ENCODE measurements around the gene GIMAP8.

The GIMAP8 gene

GRCh38 chr7:150465414-150465813 is 15.0 kb downstream of the GIMAP8 start:
- DNase-seq (ENCODE audit: low read depth), result no peak
- H3K4me3 ChIP-seq (ENCODE audit: low read depth, low read length), result no peak overlapping the region
- TF ChIP-seq MAX (IDR thresholded peaks at IDR 0.05; ENCODE audit: low read depth, low read length) (no peak), MYC (IDR thresholded peaks at IDR 0.05; ENCODE audit: low read depth, low read length) (no peak), POLR2A (IDR thresholded peaks at IDR 0.05; ENCODE audit: extremely low read depth, insufficient read length) (no peak)
- TF ChIP-seq, protein P1, sequence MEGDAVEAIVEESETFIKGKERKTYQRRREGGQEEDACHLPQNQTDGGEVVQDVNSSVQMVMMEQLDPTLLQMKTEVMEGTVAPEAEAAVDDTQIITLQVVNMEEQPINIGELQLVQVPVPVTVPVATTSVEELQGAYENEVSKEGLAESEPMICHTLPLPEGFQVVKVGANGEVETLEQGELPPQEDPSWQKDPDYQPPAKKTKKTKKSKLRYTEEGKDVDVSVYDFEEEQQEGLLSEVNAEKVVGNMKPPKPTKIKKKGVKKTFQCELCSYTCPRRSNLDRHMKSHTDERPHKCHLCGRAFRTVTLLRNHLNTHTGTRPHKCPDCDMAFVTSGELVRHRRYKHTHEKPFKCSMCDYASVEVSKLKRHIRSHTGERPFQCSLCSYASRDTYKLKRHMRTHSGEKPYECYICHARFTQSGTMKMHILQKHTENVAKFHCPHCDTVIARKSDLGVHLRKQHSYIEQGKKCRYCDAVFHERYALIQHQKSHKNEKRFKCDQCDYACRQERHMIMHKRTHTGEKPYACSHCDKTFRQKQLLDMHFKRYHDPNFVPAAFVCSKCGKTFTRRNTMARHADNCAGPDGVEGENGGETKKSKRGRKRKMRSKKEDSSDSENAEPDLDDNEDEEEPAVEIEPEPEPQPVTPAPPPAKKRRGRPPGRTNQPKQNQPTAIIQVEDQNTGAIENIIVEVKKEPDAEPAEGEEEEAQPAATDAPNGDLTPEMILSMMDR (IDR thresholded peaks at IDR 0.05; ENCODE audit: low read depth, low read length), result no peak

DNA sequence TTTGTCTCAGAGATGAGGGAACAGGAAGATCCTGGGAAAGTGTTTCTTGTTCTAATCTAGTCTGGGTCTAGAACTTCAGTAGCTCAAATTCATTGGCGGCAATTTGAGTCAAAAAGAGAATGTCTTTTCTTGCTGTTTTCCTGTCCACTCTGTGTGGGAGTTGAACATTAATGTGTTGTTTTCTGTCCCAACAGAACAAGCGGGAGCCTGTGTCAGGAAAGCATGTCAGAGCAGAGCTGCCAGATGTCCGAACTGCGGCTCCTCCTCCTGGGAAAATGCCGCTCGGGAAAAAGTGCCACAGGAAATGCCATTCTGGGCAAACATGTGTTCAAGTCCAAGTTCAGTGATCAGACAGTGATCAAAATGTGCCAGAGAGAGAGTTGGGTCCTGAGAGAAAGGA is 16.0 kb downstream of the GIMAP8 start:
- TF ChIP-seq MYC (IDR thresholded peaks at IDR 0.05; ENCODE audit: low read depth, low read length) (no peak), MAX (IDR thresholded peaks at IDR 0.05; ENCODE audit: low read depth, low read length) (no peak), POLR2A (IDR thresholded peaks at IDR 0.05; ENCODE audit: extremely low read depth, insufficient read length) (no peak)
- TF ChIP-seq, protein P1 (IDR thresholded peaks at IDR 0.05; ENCODE audit: low read depth, low read length), result no peak
- H3K4me3 ChIP-seq (ENCODE audit: low read depth, low read length), result no peak overlapping the region
- no peak for DNase-seq (ENCODE audit: low read depth)

DNA sequence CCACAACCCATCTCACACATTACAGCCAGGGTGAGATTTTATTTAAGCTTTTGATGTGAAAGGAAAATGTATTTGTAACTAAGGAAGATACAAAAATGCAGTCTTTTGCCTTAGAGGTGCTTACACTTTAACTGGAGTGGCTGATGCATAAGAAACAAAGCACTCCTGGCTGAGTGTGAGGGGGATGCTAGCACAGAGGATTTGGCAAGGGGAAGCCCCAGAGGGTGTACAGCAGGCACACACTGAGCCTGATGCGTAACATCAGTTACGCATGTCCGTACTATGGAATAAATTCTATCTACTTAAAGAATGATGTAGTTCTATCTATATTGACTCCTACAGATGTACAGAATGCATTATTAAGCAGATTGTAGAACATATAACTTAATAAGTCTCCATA is 17.8 kb downstream of the GIMAP8 start:
- DNase-seq (ENCODE audit: low read depth), result no peak
- H3K4me3 ChIP-seq (ENCODE audit: low read depth, low read length), result no peak overlapping the region
- TF ChIP-seq MYC (IDR thresholded peaks at IDR 0.05; ENCODE audit: low read depth, low read length), result no peak

DNA sequence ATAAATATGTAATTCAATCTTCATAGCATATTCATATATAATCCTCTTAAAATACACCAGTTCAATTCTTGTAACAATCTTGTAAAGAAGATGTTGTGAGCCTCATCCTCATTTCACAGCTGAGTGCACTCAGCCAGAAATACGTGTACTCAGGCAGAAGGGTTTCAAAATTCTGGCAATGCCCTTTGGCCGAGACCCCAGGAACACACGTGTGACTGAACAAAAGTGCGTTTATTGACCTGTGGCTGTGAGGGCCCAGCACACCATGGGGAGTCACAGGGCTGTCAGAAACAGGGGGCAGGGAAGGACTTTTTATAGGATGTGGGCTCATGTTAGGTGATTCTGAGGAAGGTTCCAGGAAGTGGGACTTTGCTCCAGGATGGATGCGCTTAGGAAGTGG is 21.5 kb downstream of the GIMAP8 start:
- TF ChIP-seq POLR2A (IDR thresholded peaks at IDR 0.05; ENCODE audit: extremely low read depth, insufficient read length) (no peak), MYC (IDR thresholded peaks at IDR 0.05; ENCODE audit: low read depth, low read length) (no peak), MAX (IDR thresholded peaks at IDR 0.05; ENCODE audit: low read depth, low read length) (no peak)
- TF ChIP-seq, protein P1 (IDR thresholded peaks at IDR 0.05; ENCODE audit: low read depth, low read length), result no peak
- DNase-seq (ENCODE audit: low read depth), result no peak
- no peak overlapping the region for H3K4me3 ChIP-seq (ENCODE audit: low read depth, low read length)

GRCh38 chr7:150473902-150474301 is 23.5 kb downstream of the GIMAP8 start:
- no peak for TF ChIP-seq POLR2A (IDR thresholded peaks at IDR 0.05; ENCODE audit: extremely low read depth, insufficient read length)
- TF ChIP-seq, protein P1 (IDR thresholded peaks at IDR 0.05; ENCODE audit: low read depth, low read length), result no peak
- TF ChIP-seq MAX (IDR thresholded peaks at IDR 0.05; ENCODE audit: low read depth, low read length), result no peak
- no peak for TF ChIP-seq MYC (IDR thresholded peaks at IDR 0.05; ENCODE audit: low read depth, low read length)
- H3K4me3 ChIP-seq (ENCODE audit: low read depth, low read length), result no peak overlapping the region
- DNase-seq (ENCODE audit: low read depth), result no peak

- no peak for TF ChIP-seq MYC (IDR thresholded peaks at IDR 0.05; ENCODE audit: low read depth, low read length)
- TF ChIP-seq MAX (IDR thresholded peaks at IDR 0.05; ENCODE audit: low read depth, low read length), result no peak
- TF ChIP-seq, protein P1 (IDR thresholded peaks at IDR 0.05; ENCODE audit: low read depth, low read length), result no peak
- TF ChIP-seq POLR2A (IDR thresholded peaks at IDR 0.05; ENCODE audit: extremely low read depth, insufficient read length), result no peak
- no peak for DNase-seq (ENCODE audit: low read depth)
Measured at GRCh38 chr7:150476285-150476684, 25.9 kb downstream of the GIMAP8 start.

More at GRCh38 chr7:150476285-150476684, 25.9 kb downstream of the GIMAP8 start:
- no peak overlapping the region for H3K4me3 ChIP-seq (ENCODE audit: low read depth, low read length)

All from NB4 (cell line).